Measurements from ENCODE around the gene KRTAP5-10. TPM values are rescaled to one million over a fixed set of nuclear protein-coding genes. Genes with fewer than 3 reads are reported as not detected.
"Not testable (repeated sequence)": the region's sequence is repeated elsewhere in the genome, so short reads cannot be mapped to it uniquely, and the experiment has no call there.

KRTAP5-10 gene
- total RNA-seq, 1 experiment from 2014 or later: not detected

GRCh38 chr11:71568704-71569349 lies 3.5 kb downstream of the KRTAP5-10 start (continued):
- TF ChIP-seq ZNF671 (CRISPR knock-in tag; IDR thresholded peaks at IDR 0.05): no peak
- no peak for TF ChIP-seq NFYB (CRISPR knock-in tag; conservative IDR thresholded peaks at IDR 0.05; ENCODE audit: low read depth)
- TF ChIP-seq SMAD4 (CRISPR knock-in tag; IDR thresholded peaks at IDR 0.05): no peak
- no peak for TF ChIP-seq NFE2L1 (CRISPR knock-in tag; IDR thresholded peaks at IDR 0.05)

DNA sequence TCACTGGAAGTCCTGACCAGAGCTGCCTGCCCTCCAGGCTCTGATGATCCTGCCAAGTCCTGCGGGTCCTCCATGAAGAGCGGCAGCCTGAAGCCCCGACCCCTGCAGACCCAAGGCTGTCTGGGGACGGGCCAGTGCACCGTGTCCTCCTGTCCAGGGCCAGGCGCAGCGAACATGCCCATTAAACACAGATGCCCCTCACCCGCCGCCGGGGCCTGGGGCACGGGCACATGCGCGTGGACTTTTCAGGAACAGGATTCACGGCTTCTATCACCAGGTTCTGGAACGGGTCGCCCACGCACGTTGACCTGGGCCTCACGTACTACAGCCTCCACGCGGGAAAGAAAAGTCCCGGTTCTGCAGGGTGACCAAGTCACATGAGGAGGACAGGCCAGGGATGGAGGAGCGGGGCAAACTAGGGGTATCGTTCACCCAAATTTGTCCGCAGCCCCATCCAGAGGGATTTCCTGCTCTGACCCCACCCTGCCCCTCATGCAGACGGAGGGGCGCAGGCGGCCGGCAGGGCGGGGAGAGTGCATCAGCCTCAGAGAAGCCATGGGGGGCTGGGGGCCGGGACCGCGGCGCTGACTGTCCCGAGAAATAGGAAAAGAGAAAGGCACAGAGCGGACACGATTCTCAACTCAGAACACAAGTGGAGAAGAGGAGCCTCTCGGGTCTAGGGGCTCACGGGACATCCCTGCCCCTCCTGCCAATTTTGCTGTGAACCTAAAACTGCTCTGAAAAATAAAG lies 5.9 kb downstream of the KRTAP5-10 start:
- CTCF ChIA-PET: interaction anchor here (1.0 to 1.2 kb wide), 2 partner anchors 8 to 9 kb away, joined by 4 to 8 read pairs; no protein-coding TSS in a partner anchor
- H3K27ac Mint-ChIP-seq; H3K9me3 Mint-ChIP-seq; POLR2A ChIA-PET; H3K27me3 Mint-ChIP-seq (ENCODE audit: low read depth); H3K36me3 Mint-ChIP-seq; H3K4me3 Mint-ChIP-seq; DNase-seq (ENCODE audit: low spot score); ATAC-seq: not testable (repeated sequence)
- H3K4me1 Mint-ChIP-seq: peaks cover 30% of the 10 kb centered on the region

GRCh38 chr11:71572811-71573210 lies 7.4 kb downstream of the KRTAP5-10 start:
- H3K36me3 Mint-ChIP-seq: no peaks in the 10 kb centered on the region
- no peak overlapping the region for H3K4me3 Mint-ChIP-seq
- TF ChIP-seq, protein P1, sequence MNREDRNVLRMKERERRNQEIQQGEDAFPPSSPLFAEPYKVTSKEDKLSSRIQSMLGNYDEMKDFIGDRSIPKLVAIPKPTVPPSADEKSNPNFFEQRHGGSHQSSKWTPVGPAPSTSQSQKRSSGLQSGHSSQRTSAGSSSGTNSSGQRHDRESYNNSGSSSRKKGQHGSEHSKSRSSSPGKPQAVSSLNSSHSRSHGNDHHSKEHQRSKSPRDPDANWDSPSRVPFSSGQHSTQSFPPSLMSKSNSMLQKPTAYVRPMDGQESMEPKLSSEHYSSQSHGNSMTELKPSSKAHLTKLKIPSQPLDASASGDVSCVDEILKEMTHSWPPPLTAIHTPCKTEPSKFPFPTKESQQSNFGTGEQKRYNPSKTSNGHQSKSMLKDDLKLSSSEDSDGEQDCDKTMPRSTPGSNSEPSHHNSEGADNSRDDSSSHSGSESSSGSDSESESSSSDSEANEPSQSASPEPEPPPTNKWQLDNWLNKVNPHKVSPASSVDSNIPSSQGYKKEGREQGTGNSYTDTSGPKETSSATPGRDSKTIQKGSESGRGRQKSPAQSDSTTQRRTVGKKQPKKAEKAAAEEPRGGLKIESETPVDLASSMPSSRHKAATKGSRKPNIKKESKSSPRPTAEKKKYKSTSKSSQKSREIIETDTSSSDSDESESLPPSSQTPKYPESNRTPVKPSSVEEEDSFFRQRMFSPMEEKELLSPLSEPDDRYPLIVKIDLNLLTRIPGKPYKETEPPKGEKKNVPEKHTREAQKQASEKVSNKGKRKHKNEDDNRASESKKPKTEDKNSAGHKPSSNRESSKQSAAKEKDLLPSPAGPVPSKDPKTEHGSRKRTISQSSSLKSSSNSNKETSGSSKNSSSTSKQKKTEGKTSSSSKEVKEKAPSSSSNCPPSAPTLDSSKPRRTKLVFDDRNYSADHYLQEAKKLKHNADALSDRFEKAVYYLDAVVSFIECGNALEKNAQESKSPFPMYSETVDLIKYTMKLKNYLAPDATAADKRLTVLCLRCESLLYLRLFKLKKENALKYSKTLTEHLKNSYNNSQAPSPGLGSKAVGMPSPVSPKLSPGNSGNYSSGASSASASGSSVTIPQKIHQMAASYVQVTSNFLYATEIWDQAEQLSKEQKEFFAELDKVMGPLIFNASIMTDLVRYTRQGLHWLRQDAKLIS (CRISPR knock-in tag; IDR thresholded peaks at IDR 0.05; ENCODE audit: borderline replicate concordance): no peak
- TF ChIP-seq, protein P2, sequence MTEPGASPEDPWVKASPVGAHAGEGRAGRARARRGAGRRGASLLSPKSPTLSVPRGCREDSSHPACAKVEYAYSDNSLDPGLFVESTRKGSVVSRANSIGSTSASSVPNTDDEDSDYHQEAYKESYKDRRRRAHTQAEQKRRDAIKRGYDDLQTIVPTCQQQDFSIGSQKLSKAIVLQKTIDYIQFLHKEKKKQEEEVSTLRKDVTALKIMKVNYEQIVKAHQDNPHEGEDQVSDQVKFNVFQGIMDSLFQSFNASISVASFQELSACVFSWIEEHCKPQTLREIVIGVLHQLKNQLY (CRISPR knock-in tag; IDR thresholded peaks at IDR 0.05): no peak
- TF ChIP-seq TEAD1 (CRISPR knock-in tag; IDR thresholded peaks at IDR 0.05) (no peak), MYBL2 (CRISPR knock-in tag; IDR thresholded peaks at IDR 0.05) (no peak), IRF2 (CRISPR knock-in tag; IDR thresholded peaks at IDR 0.05; ENCODE audit: borderline replicate concordance, low read depth) (no peak), ZBTB43 (CRISPR knock-in tag; IDR thresholded peaks at IDR 0.05) (no peak), TCF7 (CRISPR knock-in tag; IDR thresholded peaks at IDR 0.05; ENCODE audit: low read depth) (no peak)
- TF ChIP-seq, protein P3, sequence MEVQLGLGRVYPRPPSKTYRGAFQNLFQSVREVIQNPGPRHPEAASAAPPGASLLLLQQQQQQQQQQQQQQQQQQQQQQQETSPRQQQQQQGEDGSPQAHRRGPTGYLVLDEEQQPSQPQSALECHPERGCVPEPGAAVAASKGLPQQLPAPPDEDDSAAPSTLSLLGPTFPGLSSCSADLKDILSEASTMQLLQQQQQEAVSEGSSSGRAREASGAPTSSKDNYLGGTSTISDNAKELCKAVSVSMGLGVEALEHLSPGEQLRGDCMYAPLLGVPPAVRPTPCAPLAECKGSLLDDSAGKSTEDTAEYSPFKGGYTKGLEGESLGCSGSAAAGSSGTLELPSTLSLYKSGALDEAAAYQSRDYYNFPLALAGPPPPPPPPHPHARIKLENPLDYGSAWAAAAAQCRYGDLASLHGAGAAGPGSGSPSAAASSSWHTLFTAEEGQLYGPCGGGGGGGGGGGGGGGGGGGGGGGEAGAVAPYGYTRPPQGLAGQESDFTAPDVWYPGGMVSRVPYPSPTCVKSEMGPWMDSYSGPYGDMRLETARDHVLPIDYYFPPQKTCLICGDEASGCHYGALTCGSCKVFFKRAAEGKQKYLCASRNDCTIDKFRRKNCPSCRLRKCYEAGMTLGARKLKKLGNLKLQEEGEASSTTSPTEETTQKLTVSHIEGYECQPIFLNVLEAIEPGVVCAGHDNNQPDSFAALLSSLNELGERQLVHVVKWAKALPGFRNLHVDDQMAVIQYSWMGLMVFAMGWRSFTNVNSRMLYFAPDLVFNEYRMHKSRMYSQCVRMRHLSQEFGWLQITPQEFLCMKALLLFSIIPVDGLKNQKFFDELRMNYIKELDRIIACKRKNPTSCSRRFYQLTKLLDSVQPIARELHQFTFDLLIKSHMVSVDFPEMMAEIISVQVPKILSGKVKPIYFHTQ (CRISPR knock-in tag; IDR thresholded peaks at IDR 0.05): no peak
- ChIA-PET POLR2A (no interaction called here), CTCF (interaction anchor here (0.9 kb wide), 1 partner anchor 10 kb away, joined by 4 read pairs; no protein-coding TSS in a partner anchor)
- no peaks in the 10 kb centered on the region; the same call in 1 of the 2 replicates for H3K27me3 Mint-ChIP-seq (ENCODE audit: low read depth)
- ATAC-seq: no peak
- no peaks in the 10 kb centered on the region for H3K9me3 Mint-ChIP-seq
- H3K4me1 Mint-ChIP-seq: peaks cover 15% of the 10 kb centered on the region
- no peak overlapping the region for H3K27ac Mint-ChIP-seq
- no peak for DNase-seq (ENCODE audit: low spot score)

Data from WTC11 (cell line).